Glutamatergic neuron (in vitro differentiated cells): ENCODE results near the gene TSEN34. TPM values are rescaled to one million over a fixed set of nuclear protein-coding genes. Genes with fewer than 3 reads are reported as not detected.

ENCODE experiments used
- DNase-seq: peaks from one replicate; pipeline ENCODE4 v3.0.0; 2022
- H3K27ac Mint-ChIP-seq: one replicate; pipeline ENCODE4 v1.8.0; 2020; ENCODE audit warnings: mild to moderate bottlenecking, mixed read lengths, inconsistent platforms; ENCODE audit not compliant: unreplicated experiment
- H3K27me3 Mint-ChIP-seq: one replicate; pipeline ENCODE4 v1.8.0; 2020; ENCODE audit warnings: mild to moderate bottlenecking, moderate library complexity, mixed read lengths, inconsistent platforms; ENCODE audit not compliant: unreplicated experiment
- H3K36me3 Mint-ChIP-seq: one replicate; pipeline ENCODE4 v1.8.0; 2020; ENCODE audit warnings: mild to moderate bottlenecking, mixed read lengths, inconsistent platforms; ENCODE audit not compliant: unreplicated experiment
- H3K4me1 Mint-ChIP-seq: one replicate; pipeline ENCODE4 v1.8.0; 2020; ENCODE audit warnings: mild to moderate bottlenecking, low read depth, mixed read lengths, inconsistent platforms; ENCODE audit not compliant: unreplicated experiment
- H3K4me3 Mint-ChIP-seq: one replicate; pipeline ENCODE4 v1.8.0; 2020; ENCODE audit warnings: mild to moderate bottlenecking, mixed read lengths, inconsistent platforms; ENCODE audit not compliant: unreplicated experiment
- H3K9me3 Mint-ChIP-seq: one replicate; pipeline ENCODE4 v1.8.0; 2020; ENCODE audit warnings: mild to moderate bottlenecking, moderate library complexity, mixed read lengths, inconsistent platforms; ENCODE audit not compliant: unreplicated experiment
- total RNA-seq: library from RNA; stranded (reverse); fragmentation: NEBNext Ultra II Directional; extraction: Animal tissue kit (Norgen Biotek cat#: 25700); gene quantifications from one replicate; pipeline ENCODE4 v1.2.1, GENCODE V29; 2021; ENCODE audit not compliant: unreplicated experiment
- TF ChIP-seq, protein P1 (sequence below): fragments of 200-600 bp; sonication (generic); IDR thresholded peaks from one replicate; pipeline ENCODE4 v1.5.0; 2021; ENCODE audit not compliant: partially characterized antibody, unreplicated experiment

Gene TSEN34
- total RNA-seq, 1 donor from 2014 or later, result 44.8 TPM

DNA sequence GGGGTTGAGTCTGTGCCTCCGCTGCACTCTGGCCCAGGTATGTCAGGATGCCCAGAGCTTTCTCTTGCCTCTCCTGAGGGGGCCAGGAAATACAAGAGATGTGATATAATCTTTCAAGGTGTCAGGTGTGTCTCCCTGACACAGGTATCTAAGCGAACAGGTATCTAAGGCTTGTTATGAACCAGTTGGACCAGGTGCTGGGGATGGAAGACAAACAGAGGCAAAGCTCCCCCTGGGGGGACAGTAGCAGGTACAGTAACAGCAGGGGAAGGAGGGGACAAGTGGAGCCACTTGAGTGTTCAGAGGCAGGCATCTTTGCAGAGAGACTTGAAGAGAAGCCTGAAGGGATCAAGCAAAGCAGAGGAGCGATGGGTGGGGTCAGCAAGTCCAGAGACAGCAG lies 34.2 kb upstream of the TSEN34 start:
- H3K4me3 Mint-ChIP-seq, result peak overlapping the region; percentile 30
- peaks cover 4% of the 10 kb centered on the region for H3K36me3 Mint-ChIP-seq
- peaks cover 13% of the 10 kb centered on the region for H3K9me3 Mint-ChIP-seq
- TF ChIP-seq, protein P1, sequence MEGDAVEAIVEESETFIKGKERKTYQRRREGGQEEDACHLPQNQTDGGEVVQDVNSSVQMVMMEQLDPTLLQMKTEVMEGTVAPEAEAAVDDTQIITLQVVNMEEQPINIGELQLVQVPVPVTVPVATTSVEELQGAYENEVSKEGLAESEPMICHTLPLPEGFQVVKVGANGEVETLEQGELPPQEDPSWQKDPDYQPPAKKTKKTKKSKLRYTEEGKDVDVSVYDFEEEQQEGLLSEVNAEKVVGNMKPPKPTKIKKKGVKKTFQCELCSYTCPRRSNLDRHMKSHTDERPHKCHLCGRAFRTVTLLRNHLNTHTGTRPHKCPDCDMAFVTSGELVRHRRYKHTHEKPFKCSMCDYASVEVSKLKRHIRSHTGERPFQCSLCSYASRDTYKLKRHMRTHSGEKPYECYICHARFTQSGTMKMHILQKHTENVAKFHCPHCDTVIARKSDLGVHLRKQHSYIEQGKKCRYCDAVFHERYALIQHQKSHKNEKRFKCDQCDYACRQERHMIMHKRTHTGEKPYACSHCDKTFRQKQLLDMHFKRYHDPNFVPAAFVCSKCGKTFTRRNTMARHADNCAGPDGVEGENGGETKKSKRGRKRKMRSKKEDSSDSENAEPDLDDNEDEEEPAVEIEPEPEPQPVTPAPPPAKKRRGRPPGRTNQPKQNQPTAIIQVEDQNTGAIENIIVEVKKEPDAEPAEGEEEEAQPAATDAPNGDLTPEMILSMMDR, result no peak
- peaks cover 9% of the 10 kb centered on the region for H3K4me1 Mint-ChIP-seq
- DNase-seq, result no peak
- H3K27ac Mint-ChIP-seq, result no peak overlapping the region
- peaks cover 17% of the 10 kb centered on the region for H3K27me3 Mint-ChIP-seq

DNA sequence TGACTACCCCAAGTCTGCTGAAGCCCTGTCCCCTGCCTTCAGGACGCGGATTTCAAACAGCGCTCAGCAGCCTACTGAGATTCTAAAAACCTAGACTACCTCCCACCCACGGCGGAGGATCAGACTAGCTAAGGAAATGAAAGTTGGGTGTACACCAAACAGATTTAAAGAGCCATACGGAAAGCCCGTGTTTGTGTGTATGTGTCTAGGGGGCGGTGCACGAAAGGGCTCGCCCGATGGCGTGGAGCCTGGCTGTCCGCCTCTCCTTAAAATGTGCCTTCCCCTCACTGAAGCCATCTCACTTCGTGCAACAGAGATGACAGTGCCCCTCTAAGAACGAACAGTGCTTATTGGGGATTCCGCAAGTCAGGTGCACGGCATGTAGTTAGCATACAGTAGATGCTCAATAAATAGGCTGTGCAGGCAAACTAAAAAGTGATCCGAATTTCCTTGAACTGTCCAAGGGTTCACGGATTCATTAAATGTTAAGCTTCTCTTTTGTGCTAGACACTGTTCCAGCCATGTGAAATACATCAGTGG lies 32.2 kb upstream of the TSEN34 start:
- H3K27ac Mint-ChIP-seq, result peak overlapping the region; percentile 80
- peaks cover 13% of the 10 kb centered on the region for H3K9me3 Mint-ChIP-seq
- H3K4me1 Mint-ChIP-seq, result peaks cover 9% of the 10 kb centered on the region
- no peak for DNase-seq
- H3K36me3 Mint-ChIP-seq, result peaks cover 8% of the 10 kb centered on the region
- TF ChIP-seq, protein P1, result no peak
- peak overlapping the region; percentile 100 for H3K4me3 Mint-ChIP-seq
- peaks cover 18% of the 10 kb centered on the region for H3K27me3 Mint-ChIP-seq

DNA sequence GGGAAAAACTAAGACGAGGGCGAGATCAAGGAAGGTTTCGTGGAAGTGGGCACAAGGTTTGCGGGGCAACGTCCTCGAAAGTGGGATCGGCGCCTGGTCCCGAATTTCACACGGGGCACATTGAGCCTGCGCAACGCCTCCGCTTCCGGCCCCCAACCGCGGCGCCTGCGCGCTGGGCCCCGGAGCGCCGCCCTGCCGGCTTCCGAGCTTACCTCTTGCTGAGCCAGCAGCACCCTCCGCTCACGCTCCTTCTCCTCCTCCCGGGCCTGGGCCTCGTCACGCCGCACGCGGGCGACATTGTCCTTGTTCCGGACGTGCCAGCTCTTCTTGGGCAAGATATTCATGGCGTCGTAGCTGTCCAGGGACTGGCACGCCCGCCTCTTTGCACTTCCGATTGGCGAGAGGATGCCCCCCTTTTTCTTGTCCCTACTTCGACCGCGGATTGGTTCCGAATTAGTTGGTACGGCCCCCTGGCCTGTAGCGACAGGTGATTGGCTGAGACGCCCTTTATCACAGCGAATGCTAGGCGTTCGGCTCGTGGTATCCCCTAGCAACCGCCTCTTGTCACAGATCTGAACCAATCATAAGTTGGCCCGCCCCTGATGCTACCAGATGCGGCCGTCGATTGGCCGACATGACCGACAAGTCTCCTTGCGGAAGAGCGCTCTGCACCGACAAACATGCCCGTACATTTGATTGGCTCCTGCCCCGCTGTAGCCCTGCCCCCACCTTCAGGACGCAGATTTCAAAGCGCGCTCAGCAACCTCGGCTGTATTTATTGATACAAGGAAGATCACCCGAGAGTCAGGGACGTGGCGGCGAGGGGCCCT lies 31.5 kb upstream of the TSEN34 start, which contains the start of gene LENG1:
Gene LENG1, minus strand, starts transcription at position 370 of the 830 bp plus-strand sequence. Its CDS starts 26 bp downstream, at position 344.
- Mint-ChIP-seq H3K9me3 (peaks cover 11% of the 10 kb centered on the region), H3K36me3 (peaks cover 8% of the 10 kb centered on the region), H3K4me3 (peak within 1 kb of the TSS; percentile 100), H3K4me1 (peaks cover 9% of the 10 kb centered on the region), H3K27ac (peak within 1 kb of the TSS; percentile 92), H3K27me3 (peaks cover 18% of the 10 kb centered on the region)
- DNase-seq, result peak; percentile 94
- TF ChIP-seq, protein P1, result no peak

DNA sequence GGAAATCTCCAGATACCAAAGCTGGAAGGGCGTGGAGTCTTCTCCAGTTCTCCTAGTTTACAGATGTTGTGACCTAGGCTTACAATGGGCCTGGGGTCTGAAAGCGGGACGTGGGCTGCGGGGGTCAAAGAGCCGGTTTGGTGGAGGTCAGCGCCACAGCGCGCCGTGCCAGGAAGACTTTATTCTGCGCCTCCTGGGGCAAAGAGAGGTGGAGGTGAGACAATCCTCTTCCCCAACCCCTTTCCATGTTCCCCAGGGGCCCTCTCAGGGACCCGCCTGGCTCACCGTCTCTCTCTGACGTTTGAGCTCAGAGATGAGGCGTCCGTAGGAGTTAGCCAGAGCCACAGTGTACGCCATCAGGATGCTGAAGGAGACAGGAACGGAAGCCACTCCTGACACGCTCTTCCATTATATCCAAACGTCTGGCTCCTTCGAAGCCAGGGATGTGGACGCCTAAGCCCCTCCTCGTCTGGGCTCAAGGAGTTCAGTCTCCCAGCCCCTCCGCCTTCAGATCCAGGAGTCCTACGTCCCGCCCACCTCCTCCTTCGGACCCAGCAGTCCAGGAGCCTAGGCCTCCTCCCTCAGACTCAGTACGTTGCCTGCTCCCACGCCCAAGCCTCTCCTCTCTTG lies 30.8 kb upstream of the TSEN34 start:
- peaks cover 13% of the 10 kb centered on the region for H3K9me3 Mint-ChIP-seq
- no peak for DNase-seq
- H3K4me3 Mint-ChIP-seq, result peak overlapping the region; percentile 100
- H3K27ac Mint-ChIP-seq, result peak overlapping the region; percentile 92
- H3K36me3 Mint-ChIP-seq, result peaks cover 8% of the 10 kb centered on the region
- H3K27me3 Mint-ChIP-seq, result peaks cover 19% of the 10 kb centered on the region
- H3K4me1 Mint-ChIP-seq, result peaks cover 9% of the 10 kb centered on the region
- TF ChIP-seq, protein P1, result no peak

DNA sequence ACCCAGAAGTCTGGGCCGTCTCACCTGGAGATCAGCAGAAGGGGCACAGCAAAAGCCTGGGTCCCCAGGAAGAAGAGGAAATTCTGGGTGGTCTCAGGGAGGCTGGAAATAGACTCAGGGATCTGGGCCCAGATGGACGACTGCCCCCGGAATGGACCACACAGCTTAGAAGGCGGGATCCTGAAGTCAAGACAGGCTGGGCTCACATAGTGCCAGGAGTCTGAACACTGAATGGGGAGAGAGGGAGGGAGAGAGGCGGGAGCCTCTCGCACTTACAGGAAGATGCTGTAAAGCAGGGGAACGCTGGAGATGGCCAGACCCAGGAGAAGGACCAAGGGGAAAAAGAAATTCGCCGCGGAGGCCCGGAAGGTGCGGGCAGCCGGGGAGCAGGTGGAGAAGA lies 30.3 kb upstream of the TSEN34 start:
- H3K36me3 Mint-ChIP-seq, result peaks cover 13% of the 10 kb centered on the region
- H3K27me3 Mint-ChIP-seq, result peaks cover 24% of the 10 kb centered on the region
- H3K4me1 Mint-ChIP-seq, result peaks cover 9% of the 10 kb centered on the region

More for the DNA sequence above, 30.3 kb upstream of the TSEN34 start:
- TF ChIP-seq, protein P1, result no peak
- DNase-seq, result no peak
- Mint-ChIP-seq H3K27ac (no peak overlapping the region), H3K9me3 (peaks cover 15% of the 10 kb centered on the region), H3K4me3 (peak overlapping the region; percentile 100)
